GDM1 (cell line): Measurements from ENCODE around the gene PHKA2.
A peak's percentile ranks its signal among the peaks of the same experiment; 100 is the strongest.
"Not testable (repeated sequence)": the region's sequence is repeated elsewhere in the genome, so short reads cannot be mapped to it uniquely, and the experiment has no call there.

Experiments
- DNase-seq: peaks from one replicate; lab custom pipeline; 2025; lab: John Stamatoyannopoulos, UW

The PHKA2 gene

GRCh38 chrX:18983666-18984380, at the start of gene PHKA2:
Gene PHKA2, minus strand, starts transcription at chrX:18984114. Its CDS starts 182 bp downstream, at chrX:18983932.
- peak; percentile 65 for DNase-seq

- no peak for DNase-seq
Measured at GRCh38 chrX:19030805-19031204, 46.9 kb upstream of the PHKA2 start.

GRCh38 chrX:19028560-19028959, 44.6 kb upstream of the PHKA2 start:
- DNase-seq, result no peak

- no peak for DNase-seq
Measured at GRCh38 chrX:19024366-19024765, 40.5 kb upstream of the PHKA2 start.

- DNase-seq, result no peak
Measured at GRCh38 chrX:19019996-19020395, 36.1 kb upstream of the PHKA2 start.

GRCh38 chrX:19017271-19017670, 33.4 kb upstream of the PHKA2 start:
- no peak for DNase-seq

- DNase-seq, result not testable (repeated sequence)
Measured at GRCh38 chrX:19016614-19017013, 32.7 kb upstream of the PHKA2 start.

DNA sequence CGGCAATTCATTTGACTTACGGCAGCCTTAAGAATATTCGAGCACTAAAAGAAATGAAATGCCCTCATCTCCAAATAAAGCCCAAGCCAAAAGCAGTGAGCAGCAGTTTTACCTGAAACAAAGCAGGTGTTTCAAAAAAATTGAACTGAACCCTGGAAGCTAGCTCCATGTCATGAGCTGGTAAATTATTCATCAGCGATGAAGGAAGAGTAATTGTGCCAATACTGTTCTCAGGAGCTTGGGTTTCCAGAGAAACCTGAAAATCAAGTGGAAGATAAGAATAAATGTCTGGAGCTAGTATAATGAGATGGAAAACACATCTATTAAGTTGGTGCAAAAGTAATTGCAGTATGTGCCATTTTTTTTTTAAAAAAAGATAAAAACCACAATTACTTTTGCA, 24.0 kb upstream of the PHKA2 start:
- no peak for DNase-seq

- no peak for DNase-seq
Measured at GRCh38 chrX:19007011-19007410, 23.1 kb upstream of the PHKA2 start.

DNA sequence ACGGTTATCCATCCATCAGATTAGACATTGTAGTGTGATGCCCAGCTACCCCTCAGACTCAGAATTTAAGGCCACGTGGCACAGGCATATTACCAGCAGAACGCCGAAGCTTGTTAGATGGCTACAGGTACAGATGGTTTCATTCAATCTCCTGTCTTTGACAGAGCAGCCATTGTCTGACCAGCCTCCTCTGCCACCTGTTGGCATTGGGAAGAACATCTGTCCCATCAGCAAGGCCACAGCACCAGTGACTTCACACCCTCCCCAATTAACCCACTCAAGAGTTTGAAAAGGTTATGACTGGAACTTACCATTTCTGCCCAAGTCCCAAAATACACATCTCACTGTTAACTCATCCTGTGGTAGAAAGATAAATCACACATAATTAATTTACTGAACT, 22.0 kb upstream of the PHKA2 start:
- no peak for DNase-seq

DNA sequence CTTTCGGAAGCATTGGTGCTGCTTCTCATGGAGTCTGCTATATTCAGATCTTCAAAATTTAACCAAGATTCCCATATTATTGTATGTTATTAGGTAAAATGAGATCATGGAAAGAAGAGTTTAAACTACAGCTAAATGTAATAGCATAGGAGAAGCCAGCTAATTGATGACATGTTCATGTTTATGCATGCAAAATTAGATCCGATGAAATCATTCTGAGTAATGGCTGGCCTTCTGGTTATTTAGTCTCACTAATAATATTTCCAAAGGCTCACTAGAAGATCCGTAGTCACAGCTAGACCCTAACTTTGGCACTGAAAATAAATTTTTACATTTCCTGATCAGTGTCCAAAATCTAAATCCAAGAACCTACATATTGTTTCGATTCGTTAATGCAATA, 19.8 kb upstream of the PHKA2 start:
- no peak for DNase-seq

GRCh38 chrX:18998653-18999052, 14.7 kb upstream of the PHKA2 start:
- no peak for DNase-seq

- DNase-seq, result no peak
Measured at GRCh38 chrX:18997916-18998315, 14.0 kb upstream of the PHKA2 start.

GRCh38 chrX:18996536-18996935, 12.6 kb upstream of the PHKA2 start:
- DNase-seq, result no peak

DNA sequence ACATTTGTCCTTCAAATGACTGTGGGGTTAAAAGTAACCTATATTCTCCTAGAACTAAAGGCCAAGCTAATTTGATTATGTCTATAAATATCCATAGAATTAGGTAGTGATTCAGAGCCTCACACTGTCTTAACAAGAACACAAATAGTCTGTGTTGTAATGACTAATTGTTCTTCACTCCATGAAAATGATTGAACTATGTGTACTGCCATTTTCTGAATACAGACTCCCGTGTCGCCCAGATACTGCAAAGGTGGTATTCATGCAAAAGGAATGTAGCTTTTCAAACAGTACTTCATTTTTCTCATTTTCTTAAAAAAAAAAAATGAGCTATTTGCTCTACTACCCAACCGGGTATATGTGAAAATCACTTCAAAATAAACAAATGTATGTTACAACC, 11.3 kb upstream of the PHKA2 start:
- no peak for DNase-seq

DNA sequence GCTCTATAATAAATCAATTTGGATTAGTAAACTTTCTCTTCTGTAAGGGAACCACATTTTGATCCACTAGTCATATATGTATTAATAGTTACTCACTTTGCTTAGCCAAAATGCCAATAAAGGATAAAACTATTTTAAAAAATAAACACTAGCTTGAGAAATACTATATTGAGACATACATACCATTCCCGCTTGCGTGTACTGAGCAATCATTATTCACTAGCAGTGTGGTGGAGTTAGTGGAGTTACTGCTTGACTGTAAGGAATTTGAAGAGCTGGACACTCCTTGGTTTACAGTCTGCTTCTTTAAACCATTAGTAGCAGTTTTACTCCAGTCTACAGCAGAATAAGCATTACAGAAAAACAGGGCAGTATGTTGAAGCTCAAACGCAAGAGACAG, 10.8 kb upstream of the PHKA2 start:
- DNase-seq, result no peak

DNA sequence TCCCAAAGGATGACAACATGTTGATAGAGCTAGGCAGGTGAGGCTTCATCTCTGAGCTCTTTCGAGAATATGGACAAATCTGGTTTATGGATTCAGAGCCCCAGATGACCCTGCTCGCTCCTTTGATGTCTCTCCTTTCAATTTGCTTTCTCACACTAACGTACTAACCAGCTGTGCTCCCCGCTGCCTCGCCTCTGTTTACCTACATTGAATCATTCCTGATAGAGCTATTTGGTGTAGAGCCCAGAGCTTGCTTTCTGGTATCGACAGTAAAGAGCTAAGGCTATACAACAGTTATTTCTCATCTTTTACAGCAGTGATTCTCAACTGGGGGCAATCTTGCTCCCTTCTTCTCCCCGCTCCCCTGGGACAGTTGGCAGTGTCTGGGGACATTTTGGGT, 8.9 kb upstream of the PHKA2 start:
- DNase-seq, result no peak

DNA sequence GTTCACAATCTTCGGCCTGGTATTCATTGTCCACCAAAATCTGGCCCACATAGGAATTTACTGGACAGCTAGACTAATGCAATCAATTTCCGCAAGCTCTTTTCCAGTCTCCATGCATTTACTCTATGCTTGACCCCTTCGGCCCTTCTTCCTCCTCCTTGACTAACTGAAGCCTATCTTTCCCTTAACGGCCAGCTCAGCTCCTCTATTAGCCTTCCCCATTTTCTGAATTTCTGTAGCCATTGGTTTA, 1.2 kb upstream of the PHKA2 start:
- DNase-seq, result no peak

DNA sequence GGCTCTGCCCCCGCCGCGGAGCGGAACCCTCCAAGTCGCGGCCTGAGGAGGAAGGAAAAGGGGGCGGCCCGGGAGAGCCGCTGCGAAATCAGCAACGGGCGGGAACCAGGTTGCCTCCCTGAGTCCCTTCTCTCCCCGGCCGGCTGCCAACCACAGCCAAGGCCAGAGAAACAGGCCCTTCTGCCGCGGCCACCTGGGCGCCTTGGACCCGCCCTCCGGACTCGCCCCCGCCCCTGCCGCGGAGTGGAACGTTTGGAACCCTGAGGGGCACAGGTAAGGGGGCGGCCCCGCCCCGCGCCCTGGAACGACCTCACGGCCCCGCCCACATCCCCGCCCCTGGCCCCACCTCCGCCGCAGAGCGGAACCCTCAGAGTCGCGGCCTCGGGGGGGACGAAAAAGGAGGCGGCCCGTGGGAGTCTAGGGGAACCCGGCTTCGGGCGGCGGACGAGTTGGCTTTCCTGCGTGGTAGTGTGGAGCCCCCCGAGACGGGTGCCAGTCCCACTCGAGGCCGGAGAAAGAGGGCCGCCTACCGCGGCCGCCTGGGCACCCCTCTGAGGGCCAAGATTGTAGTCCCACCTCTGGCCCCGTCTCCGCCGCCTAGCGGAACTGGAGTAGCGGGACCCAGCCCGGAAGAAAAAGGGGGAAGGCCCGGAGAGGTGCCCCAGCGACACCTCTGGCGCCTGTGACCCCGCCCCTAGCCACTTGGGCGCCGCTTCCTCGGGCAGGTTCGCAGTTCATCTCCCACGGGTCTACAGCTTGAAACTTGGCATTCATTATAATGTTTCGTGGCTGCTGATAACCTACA, 669 bp upstream of the PHKA2 start:
- DNase-seq, result peak; percentile 71

- no peak for DNase-seq
Measured at GRCh38 chrX:18981124-18981807, 2.6 kb downstream of the PHKA2 start.

DNA sequence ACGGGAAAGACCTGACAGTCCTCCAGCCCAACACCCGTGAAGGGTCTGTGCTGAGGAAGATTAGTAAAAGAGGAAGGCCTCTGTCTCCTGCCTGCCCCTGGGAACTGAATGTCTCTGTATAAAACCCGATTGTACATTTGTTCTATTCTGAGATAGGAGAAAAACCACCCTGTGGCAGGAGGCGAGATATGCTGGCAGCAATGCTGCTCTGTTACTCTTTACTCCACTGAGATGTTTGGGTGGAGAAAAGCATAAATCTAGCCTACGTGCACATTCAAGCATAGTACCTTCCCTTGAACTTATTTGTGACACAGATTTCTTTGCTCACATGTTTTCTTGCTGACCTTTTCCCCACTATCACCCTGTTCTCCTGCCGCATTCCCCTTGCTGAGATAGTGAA, 3.7 kb downstream of the PHKA2 start:
- DNase-seq, result not testable (repeated sequence)

DNA sequence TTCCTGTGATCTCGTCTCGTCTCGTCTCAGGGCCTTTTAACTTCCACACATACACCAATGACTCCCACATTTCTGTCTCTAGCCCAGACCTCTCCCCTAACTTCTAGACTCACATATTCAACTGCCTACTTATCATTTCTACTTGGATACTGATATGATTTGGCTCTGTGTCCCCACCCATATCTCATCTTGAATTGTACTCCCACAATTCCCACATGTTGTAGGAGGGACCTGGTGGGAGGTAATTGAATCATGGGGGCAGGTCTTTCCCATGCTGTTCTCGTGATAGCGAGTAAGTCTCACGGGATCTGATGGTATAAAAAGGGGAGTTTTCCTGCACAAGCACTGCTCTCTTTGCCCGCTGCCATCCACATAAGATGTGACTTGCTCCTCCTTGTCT, 8.9 kb downstream of the PHKA2 start:
- DNase-seq, result no peak

DNA sequence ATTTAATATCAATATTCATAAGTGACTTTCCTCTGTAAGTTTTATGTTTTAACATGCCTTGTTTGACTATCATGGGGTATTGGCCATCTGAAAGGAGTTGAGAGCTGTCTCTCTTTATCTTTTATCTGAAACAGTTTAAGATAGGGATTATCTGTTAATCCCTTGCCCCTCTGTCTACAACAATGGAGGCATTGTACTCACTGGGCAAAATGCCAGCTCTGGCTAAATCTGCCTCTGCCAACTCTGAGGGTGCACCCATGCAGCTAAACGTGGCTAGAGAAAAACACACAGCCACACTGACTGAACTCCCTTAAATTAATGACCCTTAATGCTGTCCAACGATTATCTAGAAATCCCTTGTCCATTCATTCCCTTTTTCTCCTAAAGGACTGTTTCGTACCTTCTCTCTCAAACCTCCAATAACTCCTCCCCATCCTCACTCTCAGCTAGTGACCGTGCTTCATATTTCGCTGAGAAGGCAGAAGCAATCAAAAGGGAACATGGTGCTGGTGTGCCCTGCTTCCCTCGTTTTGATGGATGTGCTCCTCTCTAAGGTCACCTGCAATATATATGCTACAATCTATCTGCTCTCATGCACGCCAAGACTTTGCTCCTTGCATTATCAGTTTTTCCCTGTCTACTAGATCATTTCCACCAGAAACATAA, 10.3 kb downstream of the PHKA2 start:
- DNase-seq, result no peak
